ENCODE results near the gene TRNAU1AP. TPM values are rescaled to one million over a fixed set of nuclear protein-coding genes. Genes with fewer than 3 reads are reported as not detected.
A peak's percentile ranks its signal among the peaks of the same experiment; 100 is the strongest.

TRNAU1AP gene
- total and polyA plus RNA-seq, 2 of the 13 experiments (the other 11 are each of a cell fraction or from before 2014, with no cell fraction given): 29.0 to 42.9 TPM

GRCh38 chr1:28552758-28553663 is at the start of gene TRNAU1AP (continued):
- TF ChIP-seq ZNF207 (IDR thresholded peaks at IDR 0.05; ENCODE audit: borderline replicate concordance) (no peak), HOXA5 (CRISPR knock-in tag; IDR thresholded peaks at IDR 0.05) (no peak), ZFP37 (CRISPR knock-in tag; IDR thresholded peaks at IDR 0.05; ENCODE audit: borderline replicate concordance) (no peak; the same call in 1 of the 2 replicates), ETS1 (CRISPR knock-in tag; IDR thresholded peaks at IDR 0.05) (no peak), ZNF768 (CRISPR knock-in tag; IDR thresholded peaks at IDR 0.05) (peak; percentile 23), CTCF (CRISPR knock-in tag; IDR thresholded peaks at IDR 0.05) (no peak; the same call in 1 of the 2 replicates), ZBTB3 (CRISPR knock-in tag; IDR thresholded peaks at IDR 0.05; ENCODE audit: borderline replicate concordance, low read depth) (no peak), ZNF143 (CRISPR knock-in tag; IDR thresholded peaks at IDR 0.05) (peak; percentile 45; the same call in 1 of the 2 replicates), ZNF75D (CRISPR knock-in tag; IDR thresholded peaks at IDR 0.05; ENCODE audit: borderline replicate concordance) (no peak), ZSCAN21 (CRISPR knock-in tag; IDR thresholded peaks at IDR 0.05; ENCODE audit: borderline replicate concordance) (0 out of 2 replicates have a peak, but pooled peaks have one; percentile 48), FUBP1 (CRISPR knock-in tag; IDR thresholded peaks at IDR 0.05; ENCODE audit: borderline replicate concordance) (no peak), TAF15 (IDR thresholded peaks at IDR 0.05; ENCODE audit: low read depth, low read length, poor library complexity, severe bottlenecking) (no peak), MTERF4 (CRISPR knock-in tag; IDR thresholded peaks at IDR 0.05) (peak; percentile 79; the same call in 1 of the 2 replicates), RBAK (CRISPR knock-in tag; IDR thresholded peaks at IDR 0.05) (no peak), RFX3 (CRISPR knock-in tag; IDR thresholded peaks at IDR 0.05) (no peak), ZNF430 (CRISPR knock-in tag; IDR thresholded peaks at IDR 0.05) (no peak), ATF5 (CRISPR knock-in tag; IDR thresholded peaks at IDR 0.05; ENCODE audit: low read depth) (no peak), JUND (CRISPR knock-in tag; IDR thresholded peaks at IDR 0.05) (no peak), ATAD3A (CRISPR knock-in tag; IDR thresholded peaks at IDR 0.05) (no peak), NR1H2 (CRISPR knock-in tag; IDR thresholded peaks at IDR 0.05; ENCODE audit: borderline replicate concordance, low read depth) (no peak), NFKB2 (CRISPR knock-in tag; IDR thresholded peaks at IDR 0.05; ENCODE audit: borderline replicate concordance) (peak; percentile 15), ZNF83 (CRISPR knock-in tag; IDR thresholded peaks at IDR 0.05; ENCODE audit: borderline replicate concordance) (no peak), ATM (IDR thresholded peaks at IDR 0.05; ENCODE audit: borderline replicate concordance) (no peak)
